IMR-90 (cell line): ENCODE results near the gene CCL11. TPM values are rescaled to one million over a fixed set of nuclear protein-coding genes. Genes with fewer than 3 reads are reported as not detected.

Experiments
- ATAC-seq: fragments of 200-7000 bp; cut with Tn5 transposase; 2 replicates; pipeline ENCODE4 v1.9.1; 2020; ENCODE audit warnings: low read depth, mild to moderate bottlenecking, moderate library complexity
- BruUV-seq: library from RNA; stranded (reverse); fragments of 400-500 nt; replicated peaks from 2 replicates; lab custom pipeline; 2021; lab: Mats Ljungman, UMichigan
- CTCF ChIA-PET: fragments of 300-600 bp; formaldehyde crosslinking; extraction: SDS; loops from one replicate; lab custom pipeline; 2021; ENCODE audit warnings: antibody characterized with exemption; lab: Yijun Ruan, JAX
- POLR2A ChIA-PET: fragments of 300-600 bp; sonication (Branson Sonifier 250); formaldehyde crosslinking; loops from one replicate; lab custom pipeline; 2022; ENCODE audit warnings: antibody characterized with exemption; ENCODE audit not compliant: unreplicated experiment; lab: Charles Lee
- DNase-seq: peaks from one replicate; pipeline ENCODE4 v3.0.0; 2013
- H2AFZ ChIP-seq: replicated peaks from 2 replicates; pipeline ENCODE3; 2013; ENCODE audit warnings: low read length, mild to moderate bottlenecking; ENCODE audit not compliant: poor library complexity
- H2AK5ac ChIP-seq: 2 replicates; pipeline ENCODE4 v1.6.1; 2013; ENCODE audit warnings: low read depth, low read length, inconsistent platforms
- H2AK9ac ChIP-seq: replicated peaks from 2 replicates; pipeline ENCODE3; 2013; ENCODE audit warnings: mild to moderate bottlenecking, low read depth, low read length, moderate library complexity; ENCODE audit not compliant: poor library complexity
- H2BK120ac ChIP-seq: 2 replicates; pipeline ENCODE4 v1.6.1; 2013; ENCODE audit warnings: low read depth, low read length, inconsistent platforms
- H2BK15ac ChIP-seq: 3 replicates; pipeline ENCODE4 v1.6.1; 2013; ENCODE audit warnings: low read depth, low read length, inconsistent platforms
- H2BK20ac ChIP-seq: 2 replicates; pipeline ENCODE4 v1.6.1; 2013; ENCODE audit warnings: low read depth, mild to moderate bottlenecking, inconsistent platforms, low read length, moderate library complexity
- H2BK5ac ChIP-seq: 2 replicates; pipeline ENCODE4 v1.6.1; 2013; ENCODE audit warnings: mild to moderate bottlenecking, low read depth, low read length, inconsistent platforms; ENCODE audit not compliant: poor library complexity, severe bottlenecking
- H3K14ac ChIP-seq: replicated peaks from 2 replicates; pipeline ENCODE4 v1.6.1; 2013; ENCODE audit warnings: low read depth, low read length, inconsistent platforms
- H3K18ac ChIP-seq: 2 replicates; pipeline ENCODE4 v1.6.1; 2013; ENCODE audit warnings: low read depth, low read length, control low read depth
- H3K23ac ChIP-seq: 2 replicates; pipeline ENCODE4 v1.6.1; 2013; ENCODE audit warnings: low read depth, low read length, inconsistent platforms
- H3K27ac ChIP-seq: 2 replicates; pipeline ENCODE4 v1.5.1; 2013; ENCODE audit warnings: mild to moderate bottlenecking, control low read depth, low read length; ENCODE audit not compliant: insufficient read depth
- H3K27me3 ChIP-seq: 2 replicates; pipeline ENCODE4 v1.6.1; 2013; ENCODE audit warnings: low read length; ENCODE audit not compliant: control insufficient read depth, insufficient read depth
- H3K36me3 ChIP-seq: 2 replicates; pipeline ENCODE4 v1.6.1; 2013; ENCODE audit warnings: low read length, mixed read lengths; ENCODE audit not compliant: control insufficient read depth, insufficient read depth
- H3K4ac ChIP-seq: 2 replicates; pipeline ENCODE4 v1.6.1; 2013; ENCODE audit warnings: low read depth, low read length, inconsistent platforms
- H3K4me1 ChIP-seq: 2 replicates; pipeline ENCODE4 v1.6.1; 2013; ENCODE audit warnings: low read length, mixed read lengths; ENCODE audit not compliant: control insufficient read depth, insufficient read depth
- H3K4me2 ChIP-seq: 2 replicates; pipeline ENCODE4 v1.6.1; 2013; ENCODE audit warnings: low read depth, mild to moderate bottlenecking, control low read depth, low read length, moderate library complexity
- H3K4me3 ChIP-seq: 2 replicates; pipeline ENCODE4 v1.5.1; 2013; ENCODE audit warnings: low read depth, mild to moderate bottlenecking, control low read depth, low read length, moderate library complexity; ENCODE audit not compliant: insufficient read depth
- H3K56ac ChIP-seq: 2 replicates; pipeline ENCODE4 v1.6.1; 2013; ENCODE audit warnings: low read length, inconsistent platforms; ENCODE audit not compliant: insufficient read depth; ENCODE audit errors: extremely low read depth
- H3K79me1 ChIP-seq, 2 experiments: 2 replicates each; pipeline ENCODE4 v1.6.1; 2013; ENCODE audit warnings: low read length in 2 of 2, inconsistent platforms in 1 of 2, low read depth in 1 of 2
- H3K9ac ChIP-seq: 2 replicates; pipeline ENCODE4 v1.6.1; 2013; ENCODE audit warnings: low read depth, low read length, control low read depth
- H3K9me1 ChIP-seq: 2 replicates; pipeline ENCODE4 v1.6.1; 2013; ENCODE audit warnings: low read length, inconsistent platforms; ENCODE audit not compliant: insufficient read depth
- H3K9me3 ChIP-seq: 2 replicates; pipeline ENCODE4 v1.6.1; 2013; ENCODE audit warnings: low read length; ENCODE audit not compliant: control insufficient read depth, insufficient read depth
- H4K20me1 ChIP-seq: 2 replicates; pipeline ENCODE4 v1.6.1; 2013; ENCODE audit warnings: low read length, inconsistent platforms; ENCODE audit not compliant: insufficient read depth
- H4K5ac ChIP-seq: 2 replicates; pipeline ENCODE4 v1.6.1; 2013; ENCODE audit warnings: mild to moderate bottlenecking, low read depth, low read length, control low read depth
- H4K8ac ChIP-seq, 2 experiments: 2 replicates each; pipeline ENCODE4 v1.6.1; 2013; ENCODE audit warnings: low read depth in 2 of 2, low read length in 2 of 2, control low read depth in 1 of 2, inconsistent platforms in 1 of 2
- H4K91ac ChIP-seq: 2 replicates; pipeline ENCODE4 v1.6.1; 2013; ENCODE audit warnings: low read depth, low read length, inconsistent platforms; ENCODE audit not compliant: insufficient read depth
- RCOR1 ChIP-seq: IDR thresholded peaks from 2 replicates; pipeline ENCODE4 v1.6.1; 2012; ENCODE audit warnings: mild to moderate bottlenecking, low read length, improper control_type of control experiment; ENCODE audit not compliant: insufficient replicate concordance
- SMC3 ChIP-seq: fragments of 150-350 bp; IDR thresholded peaks from 2 replicates; pipeline ENCODE4 v1.6.1; 2016; ENCODE audit warnings: low read depth, mild to moderate bottlenecking, antibody characterized with exemption, low read length, moderate library complexity
- WGBS, 2 experiments: methylation state at CpG; one replicate each; pipeline versions ENCODE4 v1.1.5 to v1.1.7; 2013; ENCODE audit warnings: missing lambda C conversion rate in 2 of 2; ENCODE audit not compliant: insufficient read length in 1 of 2; ENCODE audit errors: extremely low coverage in 2 of 2; 5-methylcytosine and 5-hydroxymethylcytosine counted together
- dilution Hi-C: fragments of 300-500 bp; cut with HindIII; formaldehyde crosslinking; loops from one replicate; pipeline ENCODE4 v1.14.3; 2018; ENCODE audit warnings: low sequenced_read_pairs; ENCODE audit not compliant: unreplicated experiment
- in situ Hi-C: fragments of 300-500 bp; cut with MboI; formaldehyde crosslinking; loops from 3 replicates; pipeline ENCODE4 v1.14.3; 2019; ENCODE audit warnings: low sequenced_read_pairs, inconsistent platforms, mixed read lengths
- intact Hi-C: fragments of 100-400 bp; cut with micrococcal nuclease; formaldehyde crosslinking; loops from 2 replicates; pipeline ENCODE4 v1.10.0; 2022
- polyA plus RNA-seq, 3 experiments: library from polyadenylated mRNA; depleted of rRNA; stranded (reverse); fragments of >200 nt; gene quantifications; 2 replicates each; pipeline ENCODE4 v1.2.3, GENCODE V29; 2012; ENCODE audit warnings: low replicate concordance in 1 of 3
- total RNA-seq: library from RNA; depleted of rRNA; stranded (reverse); fragments of >200 nt; gene quantifications from 2 replicates; pipeline ENCODE4 v1.2.3, GENCODE V29; 2012

CCL11 gene
- total and polyA plus RNA-seq, 2 of the 4 experiments (the other 2 are of a cell fraction) = not detected

GRCh38 chr17:34243364-34244320 lies 41.9 kb upstream of the CCL11 start (continued):
- no peak for TF ChIP-seq SMC3

DNA sequence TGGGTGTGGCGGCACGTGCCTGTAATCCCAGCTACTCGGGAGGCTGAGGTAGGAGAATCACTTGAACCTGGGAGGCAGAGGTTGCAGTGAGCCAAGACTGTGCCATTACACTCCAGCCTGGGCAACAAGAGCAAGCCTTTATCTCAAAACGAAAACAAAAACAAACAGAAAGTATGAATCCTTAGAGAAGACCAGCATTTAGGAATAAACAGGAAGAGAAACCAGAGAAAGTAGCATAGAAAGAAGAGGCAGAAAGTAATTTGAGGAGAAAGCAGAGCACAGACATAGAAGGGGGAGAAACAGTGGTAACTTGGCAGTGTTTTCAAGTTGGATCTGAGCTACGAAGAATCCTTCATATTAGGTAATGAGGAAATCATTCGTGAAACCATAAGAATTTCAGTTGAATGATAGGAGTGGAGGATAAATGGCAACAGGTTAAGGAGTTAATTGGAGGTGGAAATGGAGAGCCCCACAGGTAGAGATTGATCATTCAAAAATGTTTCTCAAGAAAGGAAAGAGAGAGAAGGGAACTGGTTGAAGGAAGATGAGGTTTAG lies 40.1 kb upstream of the CCL11 start:
- ChIA-PET CTCF (no interaction called here), POLR2A (no interaction called here)
- Histone ChIP-seq H2BK15ac (no peak overlapping the region; the same call in 2 of the 3 replicates), H4K91ac (no peak overlapping the region), H4K5ac (no peak overlapping the region), H3K9me1 (0 out of 2 replicates have a peak, but pooled peaks cover 6% of the 10 kb centered on the region), H2AK5ac (no peak overlapping the region), H3K23ac (no peak overlapping the region), H3K14ac (no peak overlapping the region), H2BK120ac (no peak overlapping the region), H3K27me3 (no peaks in the 10 kb centered on the region), H3K56ac (no peak overlapping the region), H2BK20ac (no peak overlapping the region), H3K9ac (no peak overlapping the region), H3K18ac (no peak overlapping the region), H2AFZ (no peak overlapping the region), H3K9me3 (no peaks in the 10 kb centered on the region), H2AK9ac (no peak overlapping the region), H4K20me1 (no peaks in the 10 kb centered on the region), H3K4ac (no peak overlapping the region), H3K4me1 (peaks cover 21% of the 10 kb centered on the region), H3K27ac (no peak overlapping the region), H3K4me3 (no peak overlapping the region), H2BK5ac (no peak overlapping the region), H4K8ac (no peak overlapping the region), H3K4me2 (no peak overlapping the region), H3K79me1 (no peaks in the 10 kb centered on the region), H3K36me3 (no peaks in the 10 kb centered on the region)
- no peak for TF ChIP-seq RCOR1
- in situ Hi-C loops = loop anchor here (5.0 kb wide), 1 partner anchor 62 kb away; no protein-coding TSS in a partner anchor
- ATAC-seq (no peak), DNase-seq (no peak)
- WGBS, 2 experiments = 71% methylated on average over 2 of the region's 6 CpGs; no CpG with 5 or more reads in 1 of the 2 experiments
- no TSS peak for BruUV-seq
- intact Hi-C loops = no loop called here
- dilution Hi-C loops = no loop called here
